ENCODE data around the gene GALNT9. TPM values are rescaled to one million over a fixed set of nuclear protein-coding genes. Genes with fewer than 3 reads are reported as not detected.

GALNT9 gene
- total and polyA plus RNA-seq, 8 donors = 0.17 to 5.0 (median 2.8) TPM; not detected in 1

- H3K27ac ChIP-seq = no peak overlapping the region
- peaks cover 12 to 100% of the 10 kb centered on the region in 2 donors for H3K27me3 ChIP-seq
- intact Hi-C loops (cut with DNase I) = no loop called here
- DNase-seq (peak in 1 of 4 donors; percentile 76), ATAC-seq (no peak)
- TF ChIP-seq CTCF (IDR thresholded peaks at IDR 0.05) = no peak
- H3K36me3 ChIP-seq = no peaks in the 10 kb centered on the region
- no peak overlapping the region for H3K4me3 ChIP-seq
- H3K4me1 ChIP-seq = no peaks in the 10 kb centered on the region
- H3K9me3 ChIP-seq = no peaks in the 10 kb centered on the region
Observed at GRCh38 chr12:132276066-132276826, 53.1 kb downstream of the GALNT9 start.

- no peak for TF ChIP-seq CTCF (IDR thresholded peaks at IDR 0.05)
- H3K36me3 ChIP-seq = no peaks in the 10 kb centered on the region
- intact Hi-C loops (cut with DNase I) = no loop called here
- H3K4me1 ChIP-seq = no peaks in the 10 kb centered on the region
- DNase-seq = peak in 1 of 4 donors; percentile 76
- no peak for ATAC-seq
- peaks cover 8 to 100% of the 10 kb centered on the region in 2 donors for H3K27me3 ChIP-seq
- no peak overlapping the region for H3K27ac ChIP-seq
- no peaks in the 10 kb centered on the region for H3K9me3 ChIP-seq
- H3K4me3 ChIP-seq = no peak overlapping the region
Observed at GRCh38 chr12:132275631-132276030, 53.8 kb downstream of the GALNT9 start.

GRCh38 chr12:132275110-132275531 is 54.3 kb downstream of the GALNT9 start:
- H3K27me3 ChIP-seq = peaks cover 4 to 99% of the 10 kb centered on the region in 2 donors
- intact Hi-C loops (cut with DNase I) = no loop called here
- DNase-seq = peak in 3 of 4 donors; percentile 47 to 74 (median 61)

GRCh38 chr12:132273992-132274334 is 55.4 kb downstream of the GALNT9 start:
- H3K4me1 ChIP-seq = no peaks in the 10 kb centered on the region

More at GRCh38 chr12:132275110-132275531, 54.3 kb downstream of the GALNT9 start:
- no peak for TF ChIP-seq CTCF (IDR thresholded peaks at IDR 0.05)
- no peak overlapping the region for H3K27ac ChIP-seq
- H3K4me1 ChIP-seq = no peaks in the 10 kb centered on the region
- H3K9me3 ChIP-seq = no peaks in the 10 kb centered on the region
- peak; percentile 76 for ATAC-seq
- H3K4me3 ChIP-seq = no peak overlapping the region
- H3K36me3 ChIP-seq = no peaks in the 10 kb centered on the region

More at GRCh38 chr12:132273992-132274334, 55.4 kb downstream of the GALNT9 start:
- no peaks in the 10 kb centered on the region for H3K9me3 ChIP-seq
- no peak overlapping the region for H3K27ac ChIP-seq
- no peak overlapping the region for H3K4me3 ChIP-seq
- H3K36me3 ChIP-seq = no peaks in the 10 kb centered on the region
- peaks cover 4 to 99% of the 10 kb centered on the region in 2 donors for H3K27me3 ChIP-seq
- ATAC-seq (no peak), DNase-seq (peak in 1 of 4 donors; percentile 51)
- intact Hi-C loops (cut with DNase I) = no loop called here
- no peak for TF ChIP-seq CTCF (IDR thresholded peaks at IDR 0.05)

Data from left lung (tissue), 10 donors.